Natural killer cell (primary cell): ENCODE results near the gene BEST2. TPM values are rescaled to one million over a fixed set of nuclear protein-coding genes. Genes with fewer than 3 reads are reported as not detected.

ENCODE experiments used
- ATAC-seq, 3 donors: fragments of 150-1000 bp in 2 of 3; fragments of 200-7000 bp in 1 of 3; cut with Tn5 transposase; 1 replicate in 1 of 3; 2 replicates in 2 of 3; pipeline ENCODE4 v1.10.0; 2021; ENCODE audit warnings: mild to moderate bottlenecking in 2 of 3, moderate library complexity in 2 of 3
- DNase-seq, 2 donors: peaks; one replicate each; pipeline versions ENCODE4 v3.0.0 to v3.0.0-alpha.2; 2013 to 2021; ENCODE audit warnings: mixed read lengths in 1 of 2
- H3K27ac ChIP-seq: one replicate; pipeline ENCODE4 v1.5.1; 2013; ENCODE audit warnings: mild to moderate bottlenecking, low read length
- H3K27me3 ChIP-seq: one replicate; pipeline ENCODE4 v1.6.1; 2013; ENCODE audit warnings: low read length; ENCODE audit not compliant: control insufficient read depth, insufficient read depth
- H3K36me3 ChIP-seq: one replicate; pipeline ENCODE4 v1.6.1; 2013; ENCODE audit warnings: low read length; ENCODE audit not compliant: control insufficient read depth, insufficient read depth
- H3K4me1 ChIP-seq: one replicate; pipeline ENCODE4 v1.6.1; 2013; ENCODE audit warnings: low read length; ENCODE audit not compliant: control insufficient read depth, insufficient read depth
- H3K4me3 ChIP-seq: one replicate; pipeline ENCODE4 v1.5.1; 2013; ENCODE audit warnings: low read length
- H3K9me3 ChIP-seq: one replicate; pipeline ENCODE4 v1.6.1; 2013; ENCODE audit warnings: low read length; ENCODE audit not compliant: control insufficient read depth, insufficient read depth
- H3K27ac Mint-ChIP-seq, 2 donors: one replicate each; pipeline ENCODE4 v1.8.0; 2022; ENCODE audit warnings: mild to moderate bottlenecking in 2 of 2, mixed read lengths in 2 of 2, moderate library complexity in 1 of 2
- H3K27me3 Mint-ChIP-seq, 2 donors: one replicate each; pipeline ENCODE4 v1.8.0; 2022; ENCODE audit warnings: low read depth in 2 of 2, mixed read lengths in 2 of 2
- H3K36me3 Mint-ChIP-seq: one replicate; pipeline ENCODE4 v1.8.0; 2022; ENCODE audit warnings: mixed read lengths
- H3K4me1 Mint-ChIP-seq, 2 donors: one replicate each; pipeline ENCODE4 v1.8.0; 2022; ENCODE audit warnings: mixed read lengths in 2 of 2
- H3K4me3 Mint-ChIP-seq: one replicate; pipeline ENCODE4 v1.8.0; 2022; ENCODE audit warnings: mild to moderate bottlenecking, moderate library complexity, mixed read lengths
- H3K9me3 Mint-ChIP-seq, 2 donors: one replicate each; pipeline ENCODE4 v1.8.0; 2022; ENCODE audit warnings: mixed read lengths in 2 of 2
- CTCF ChIP-seq: fragments of 200-600 bp; IDR thresholded peaks from one replicate; pipeline ENCODE4 v1.8.0; 2022; ENCODE audit warnings: antibody characterized with exemption
- WGBS: methylation state at CpG from one replicate; pipeline ENCODE4 v1.1.7; 2013; ENCODE audit warnings: missing lambda C conversion rate; ENCODE audit not compliant: insufficient coverage; 5-methylcytosine and 5-hydroxymethylcytosine counted together
- intact Hi-C: fragments of 100-400 bp; cut with micrococcal nuclease; formaldehyde crosslinking; loops from one replicate; pipeline ENCODE4 v1.14.2; 2022
- total RNA-seq, 4 donors: library from RNA; stranded (reverse); fragments of 120-200 nt in 1 of 4; gene quantifications; one replicate each; pipeline versions ENCODE4 v1.2.3 to v1.2.4, GENCODE V29; 2013 to 2022

BEST2 gene
- total RNA-seq, 3 donors from 2014 or later (not counting 1 experiment from before 2014, with no cell fraction given): not detected

GRCh38 chr19:12767666-12768065 is 16.1 kb downstream of the BEST2 start:
- no peaks in the 10 kb centered on the region for H3K27me3 Mint-ChIP-seq
- intact Hi-C loops: no loop called here
- TF ChIP-seq CTCF: no peak

GRCh38 chr19:12769689-12770088 is 18.1 kb downstream of the BEST2 start:
- Mint-ChIP-seq H3K4me1 (peaks cover 0 to 9% of the 10 kb centered on the region in 2 donors), H3K27me3 (no peaks in the 10 kb centered on the region), H3K4me3 (no peak overlapping the region), H3K9me3 (no peaks in the 10 kb centered on the region), H3K36me3 (no peaks in the 10 kb centered on the region), H3K27ac (no peak overlapping the region)
- intact Hi-C loops: no loop called here
- Histone ChIP-seq H3K9me3 (no peaks in the 10 kb centered on the region), H3K4me1 (peaks cover 7% of the 10 kb centered on the region), H3K27ac (no peak overlapping the region), H3K4me3 (no peak overlapping the region), H3K27me3 (no peaks in the 10 kb centered on the region), H3K36me3 (no peaks in the 10 kb centered on the region)
- WGBS: 73% methylated on average over 37 of the region's 37 CpGs
- DNase-seq (peak in 1 of 2 donors; percentile 78), ATAC-seq (no peak)
- no peak for TF ChIP-seq CTCF

More at GRCh38 chr19:12767666-12768065, 16.1 kb downstream of the BEST2 start:
- 94% methylated on average over 15 of the region's 15 CpGs for WGBS
- DNase-seq: no peak
- no peak overlapping the region for H3K27ac Mint-ChIP-seq
- H3K27me3 ChIP-seq: no peaks in the 10 kb centered on the region
- H3K9me3 Mint-ChIP-seq: no peaks in the 10 kb centered on the region
- no peak overlapping the region for H3K4me3 ChIP-seq
- no peaks in the 10 kb centered on the region for H3K36me3 ChIP-seq
- no peak overlapping the region for H3K4me3 Mint-ChIP-seq
- peaks cover 6% of the 10 kb centered on the region for H3K4me1 ChIP-seq
- peaks cover 0 to 6% of the 10 kb centered on the region in 2 donors for H3K4me1 Mint-ChIP-seq
- H3K36me3 Mint-ChIP-seq: no peaks in the 10 kb centered on the region
- no peak overlapping the region for H3K27ac ChIP-seq
- no peaks in the 10 kb centered on the region for H3K9me3 ChIP-seq
- no peak for ATAC-seq

- no peak for TF ChIP-seq CTCF
- peaks cover 11% of the 10 kb centered on the region for H3K4me1 ChIP-seq
- H3K27me3 Mint-ChIP-seq: no peaks in the 10 kb centered on the region
- ATAC-seq: no peak
- H3K27me3 ChIP-seq: no peaks in the 10 kb centered on the region
- no peaks in the 10 kb centered on the region for H3K36me3 ChIP-seq
- no peak overlapping the region for H3K27ac ChIP-seq
- H3K36me3 Mint-ChIP-seq: no peaks in the 10 kb centered on the region
- no peak overlapping the region for H3K4me3 Mint-ChIP-seq
- DNase-seq: no peak
- no peak overlapping the region for H3K4me3 ChIP-seq
- peaks cover 0 to 10% of the 10 kb centered on the region in 2 donors for H3K4me1 Mint-ChIP-seq
- intact Hi-C loops: no loop called here
- H3K27ac Mint-ChIP-seq: no peak overlapping the region
- no peaks in the 10 kb centered on the region for H3K9me3 ChIP-seq
- no peaks in the 10 kb centered on the region for H3K9me3 Mint-ChIP-seq
- WGBS: 98% methylated on average over 10 of the region's 13 CpGs
Observed at GRCh38 chr19:12770922-12771321, 19.3 kb downstream of the BEST2 start.

GRCh38 chr19:12772323-12772722 is 20.7 kb downstream of the BEST2 start:
- no peaks in the 10 kb centered on the region for H3K9me3 ChIP-seq
- no peak overlapping the region for H3K27ac Mint-ChIP-seq
- H3K4me3 ChIP-seq: no peak overlapping the region
- H3K27me3 Mint-ChIP-seq: no peaks in the 10 kb centered on the region
- no peaks in the 10 kb centered on the region for H3K9me3 Mint-ChIP-seq
- H3K27ac ChIP-seq: no peak overlapping the region
- no peaks in the 10 kb centered on the region for H3K27me3 ChIP-seq
- no peak for TF ChIP-seq CTCF
- ATAC-seq (no peak), DNase-seq (no peak)
- peaks cover under 1 to 8% of the 10 kb centered on the region in 2 donors for H3K4me1 Mint-ChIP-seq
- no peaks in the 10 kb centered on the region for H3K36me3 Mint-ChIP-seq
- WGBS: 86% methylated on average over 4 of the region's 4 CpGs
- no peak overlapping the region for H3K4me3 Mint-ChIP-seq
- H3K36me3 ChIP-seq: no peaks in the 10 kb centered on the region
- intact Hi-C loops: no loop called here
- H3K4me1 ChIP-seq: peaks cover 16% of the 10 kb centered on the region
